Body of pancreas (tissue), 4 donors: ENCODE data around the gene SCN4A. TPM values are rescaled to one million over a fixed set of nuclear protein-coding genes. Genes with fewer than 3 reads are reported as not detected.
A peak's percentile ranks its signal among the peaks of the same experiment; 100 is the strongest.
"Not testable (repeated sequence)": the region's sequence is repeated elsewhere in the genome, so short reads cannot be mapped to it uniquely, and the experiment has no call there.

ENCODE experiments used
- ATAC-seq: fragments of 150-250 bp; one replicate; pipeline ENCODE4 v1.9.1; 2016
- DNase-seq, 4 donors: peaks; one replicate each; pipeline ENCODE4 v3.0.0-alpha.2; 2019
- H3K27ac ChIP-seq, 4 donors: fragments of 200-600 bp; sonication (generic); 1 replicate in 3 of 4; 2 replicates in 1 of 4; pipeline versions ENCODE4 v1.5.1 to v1.6.1; 2016 to 2019; ENCODE audit warnings: mild to moderate bottlenecking in 1 of 4, mixed read lengths in 1 of 4, moderate library complexity in 1 of 4
- H3K27me3 ChIP-seq, 2 donors: fragments of 200-600 bp; sonication (generic); one replicate each; pipeline ENCODE4 v1.6.0; 2016; ENCODE audit warnings: mild to moderate bottlenecking in 1 of 2
- H3K36me3 ChIP-seq, 2 donors: fragments of 200-600 bp; sonication (generic); replicated peaks in 1 of 2; 2 replicates each; pipeline ENCODE4 v1.5.1; 2016; ENCODE audit warnings: low read depth in 2 of 2; ENCODE audit not compliant: insufficient read depth in 1 of 2
- H3K4me1 ChIP-seq: fragments of 200-600 bp; sonication (generic); one replicate; pipeline ENCODE4 v1.6.0; 2016
- H3K4me3 ChIP-seq, 2 donors: fragments of 200-600 bp; sonication (generic); 1 replicate in 1 of 2; 2 replicates in 1 of 2; pipeline ENCODE4 v1.5.1; 2016 to 2019
- H3K9me3 ChIP-seq, 3 donors: fragments of 200-600 bp; sonication (generic); 1 replicate in 2 of 3; 2 replicates in 1 of 3; pipeline ENCODE4 v1.5.1; 2016
- CTCF ChIP-seq, 7 experiments: fragments of 450-650 bp in 4 of 7; fragments of 200-600 bp in 3 of 7; sonication (generic) in 3 of 7; IDR thresholded peaks; one replicate each; pipeline ENCODE4 v1.5.1; 2016 to 2019; ENCODE audit warnings: antibody characterized with exemption in 7 of 7
- WGBS, 2 donors: methylation state at CpG; one replicate each; pipeline ENCODE4 v1.1.5; 2017; 5-methylcytosine and 5-hydroxymethylcytosine counted together
- intact Hi-C: fragments of 100-400 bp; cut with DNase I; formaldehyde crosslinking; loops from one replicate; pipeline ENCODE4 v1.15.1; 2023
- small RNA-seq: library from RNA; depleted of rRNA; stranded (forward); fragments of <200 nt; gene quantifications from one replicate; pipeline ENCODE3, GENCODE V24; 2016
- total RNA-seq, 2 donors: library from RNA; depleted of rRNA; stranded (reverse); fragments of >200 nt; gene quantifications; one replicate each; pipeline ENCODE4 v1.1.0, GENCODE V29; 2016

Gene SCN4A
- total RNA-seq, 2 donors from 2014 or later = 0.26 to 1.3 TPM

- H3K36me3 ChIP-seq, H3K9me3 ChIP-seq, H3K4me1 ChIP-seq, H3K27me3 ChIP-seq, intact Hi-C loops, H3K4me3 ChIP-seq, H3K27ac ChIP-seq: not testable (repeated sequence)
- peak; percentile 4 to 41 (median 36) for TF ChIP-seq CTCF (IDR thresholded peaks at IDR 0.05)
- DNase-seq (peak in 3 of 4 donors; percentile 31 to 32 (median 31)), ATAC-seq (peak; percentile 66)
- WGBS, 2 donors = 23 to 24% methylated on average over 12 to 13 of the region's 13 CpGs
Measured at GRCh38 chr17:63889026-63889848, 83.5 kb downstream of the SCN4A start.

Small RNA genes within 50 kb of the gene (small RNA-seq; reads per million reads assigned to genes)
- not detected for gene AC127029.1
- gene GH1 = not detected

Other genes with a start within 250 kb of the SCN4A start
- gene STRADA, start 231.1 kb downstream of the SCN4A start, total RNA-seq = 10 to 100 TPM; 25.4 to 26.7 TPM
- gene CCDC47, start 199.3 kb downstream of the SCN4A start, total RNA-seq = 10 to 100 TPM; 42.2 to 56.8 TPM
- gene DDX42, start 198.7 kb downstream of the SCN4A start, total RNA-seq = 100 to 1,000 TPM; 114 to 116 TPM
- gene PSMC5, start 145.5 kb downstream of the SCN4A start, total RNA-seq = 10 to 100 TPM; 55.0 to 59.4 TPM
- 10 to 100 TPM; 22.7 to 30.9 TPM for gene FTSJ3, start 145.3 kb downstream of the SCN4A start, total RNA-seq
- 10 to 100 TPM; 75.8 to 87.9 TPM for gene SMARCD2, start 130.2 kb downstream of the SCN4A start, total RNA-seq
- not detected for gene CSH2, start 99.2 kb downstream of the SCN4A start, total RNA-seq
- gene GH2, start 91.0 kb downstream of the SCN4A start, total RNA-seq = not detected
- gene CSH1, start 76.3 kb downstream of the SCN4A start, total RNA-seq = not detected
- gene CSHL1, start 61.7 kb downstream of the SCN4A start, total RNA-seq = not detected
- not detected for gene GH1, start 54.1 kb downstream of the SCN4A start, total RNA-seq
- not detected for gene CD79B, start 40.6 kb downstream of the SCN4A start, total RNA-seq
- gene PRR29, start 25.4 kb upstream of the SCN4A start, total RNA-seq = 1 to 10 TPM in 1 of 2 donors, under 1 TPM in 1; 0.52 to 1.6 TPM
- 10 to 100 TPM; 16.2 to 16.3 TPM for gene ICAM2, start 47.7 kb upstream of the SCN4A start, total RNA-seq
- 10 to 100 TPM; 63.3 to 77.1 TPM for gene ERN1, start 157.2 kb upstream of the SCN4A start, total RNA-seq